Neuronal stem cell (in vitro differentiated cells): ENCODE results near the gene HEPHL1.

Experiments
- DNase-seq: peaks from one replicate; pipeline ENCODE4 v3.0.0-alpha.2; 2013; ENCODE audit warnings: low spot score
- H2AFZ ChIP-seq: one replicate; pipeline ENCODE4 v1.6.1; 2013; ENCODE audit warnings: mild to moderate bottlenecking, low read length, inconsistent platforms
- H2AK5ac ChIP-seq: 2 replicates; pipeline ENCODE4 v1.6.1; 2013; ENCODE audit warnings: low read depth, mild to moderate bottlenecking, inconsistent platforms, low read length, moderate library complexity, mixed read lengths
- H2BK120ac ChIP-seq: 2 replicates; pipeline ENCODE4 v1.6.1; 2013; ENCODE audit warnings: low read depth, mild to moderate bottlenecking, inconsistent platforms, low read length, moderate library complexity, mixed read lengths
- H2BK12ac ChIP-seq: one replicate; pipeline ENCODE4 v1.6.1; 2013; ENCODE audit warnings: low read length, inconsistent platforms
- H2BK15ac ChIP-seq: 2 replicates; pipeline ENCODE4 v1.6.1; 2013; ENCODE audit warnings: mild to moderate bottlenecking, low read length, inconsistent platforms, mixed read lengths
- H2BK5ac ChIP-seq: one replicate; pipeline ENCODE4 v1.6.1; 2013; ENCODE audit warnings: inconsistent platforms, mild to moderate bottlenecking, low read length, moderate library complexity
- H3K14ac ChIP-seq: one replicate; pipeline ENCODE4 v1.6.1; 2013; ENCODE audit warnings: low read length, inconsistent platforms
- H3K18ac ChIP-seq: 2 replicates; pipeline ENCODE4 v1.6.1; 2013; ENCODE audit warnings: low read length, inconsistent platforms
- H3K23ac ChIP-seq: 2 replicates; pipeline ENCODE4 v1.6.1; 2013; ENCODE audit warnings: low read depth, mild to moderate bottlenecking, mixed read lengths, low read length, inconsistent platforms; ENCODE audit not compliant: poor library complexity
- H3K27ac ChIP-seq: replicated peaks from 3 replicates; pipeline ENCODE4 v1.5.1; 2013; ENCODE audit warnings: low read length, inconsistent platforms
- H3K27me3 ChIP-seq, 3 experiments: 2 replicates each; pipeline ENCODE4 v1.6.1; 2013; ENCODE audit warnings: low read length in 3 of 3, mild to moderate bottlenecking in 2 of 3, inconsistent platforms in 1 of 3, low read depth in 1 of 3, mixed read lengths in 1 of 3, moderate library complexity in 1 of 3; ENCODE audit not compliant: control insufficient read depth in 3 of 3, insufficient read depth in 3 of 3
- H3K36me3 ChIP-seq, 2 donors: replicated peaks in 1 of 2; 2 replicates each; pipeline ENCODE4 v1.6.1; 2013; ENCODE audit warnings: low read length in 2 of 2; ENCODE audit not compliant: control insufficient read depth in 2 of 2, insufficient read depth in 2 of 2
- H3K4ac ChIP-seq: 2 replicates; pipeline ENCODE4 v1.6.1; 2013; ENCODE audit warnings: inconsistent platforms, mild to moderate bottlenecking, low read length, moderate library complexity
- H3K4me1 ChIP-seq, 2 donors: 1 replicate in 1 of 2; 2 replicates in 1 of 2; pipeline ENCODE4 v1.6.1; 2013; ENCODE audit warnings: low read length in 2 of 2, low read depth in 1 of 2; ENCODE audit not compliant: control insufficient read depth in 2 of 2, insufficient read depth in 1 of 2
- H3K4me2 ChIP-seq: one replicate; pipeline ENCODE4 v1.6.1; 2013; ENCODE audit warnings: mild to moderate bottlenecking, low read length, inconsistent platforms; ENCODE audit not compliant: insufficient read depth, poor library complexity, severe bottlenecking
- H3K4me3 ChIP-seq, 2 donors: 2 replicates each; pipeline ENCODE4 v1.5.1; 2013; ENCODE audit warnings: low read length in 2 of 2, mild to moderate bottlenecking in 2 of 2, inconsistent platforms in 1 of 2, moderate library complexity in 1 of 2
- H3K79me1 ChIP-seq: one replicate; pipeline ENCODE4 v1.6.1; 2013; ENCODE audit warnings: low read depth, mild to moderate bottlenecking, inconsistent platforms, low read length, moderate library complexity
- H3K9ac ChIP-seq: one replicate; pipeline ENCODE4 v1.6.1; 2013; ENCODE audit warnings: mild to moderate bottlenecking, low read depth, low read length, inconsistent platforms; ENCODE audit not compliant: poor library complexity
- H3K9me3 ChIP-seq, 2 donors: replicated peaks in 1 of 2; 2 replicates each; pipeline versions ENCODE3 to v1.6.1; 2013; ENCODE audit warnings: low read length in 2 of 2, mild to moderate bottlenecking in 2 of 2, inconsistent platforms in 1 of 2, low read depth in 1 of 2, mixed read lengths in 1 of 2, moderate library complexity in 1 of 2; ENCODE audit not compliant: control insufficient read depth in 2 of 2, insufficient read depth in 1 of 2
- H4K8ac ChIP-seq: one replicate; pipeline ENCODE4 v1.6.1; 2013; ENCODE audit warnings: low read depth, mild to moderate bottlenecking, inconsistent platforms, low read length, moderate library complexity
- H4K91ac ChIP-seq: one replicate; pipeline ENCODE4 v1.6.1; 2013; ENCODE audit warnings: low read length, low read depth, mild to moderate bottlenecking, inconsistent platforms; ENCODE audit not compliant: poor library complexity
- WGBS, 2 donors: extraction: QIAGEN DNeasy Blood & Tissue Kit; methylation state at CpG; one replicate each; pipeline ENCODE4 v1.1.7; 2013; ENCODE audit warnings: missing lambda C conversion rate in 2 of 2, mixed read lengths in 1 of 2; ENCODE audit not compliant: insufficient read length in 2 of 2, insufficient replicate concordance in 1 of 2; ENCODE audit errors: extremely low coverage in 2 of 2; 5-methylcytosine and 5-hydroxymethylcytosine counted together

HEPHL1 gene

GRCh38 chr11:94058630-94059029 lies 37.5 kb downstream of the HEPHL1 start:
- H3K4me3 ChIP-seq: no peak overlapping the region
- H3K9me3 ChIP-seq: no peaks in the 10 kb centered on the region
- H3K4me2 ChIP-seq: no peak overlapping the region
- no peaks in the 10 kb centered on the region for H3K36me3 ChIP-seq
- H3K4me1 ChIP-seq: no peaks in the 10 kb centered on the region
- H2AK5ac ChIP-seq: no peak overlapping the region
- no peak overlapping the region for H2AFZ ChIP-seq
- H2BK5ac ChIP-seq: no peak overlapping the region
- no peak overlapping the region for H3K18ac ChIP-seq
- H3K27me3 ChIP-seq: no peaks in the 10 kb centered on the region
- H3K4ac ChIP-seq: no peak overlapping the region
- H2BK12ac ChIP-seq: no peak overlapping the region
- H3K27ac ChIP-seq: no peak overlapping the region
- no peak overlapping the region for H3K23ac ChIP-seq
- no peak overlapping the region for H4K91ac ChIP-seq
- H2BK15ac ChIP-seq: no peak overlapping the region
- WGBS, 2 donors: no CpG with 5 or more reads among the region's 1 CpG
- no peak for DNase-seq
- no peak overlapping the region for H2BK120ac ChIP-seq
- no peaks in the 10 kb centered on the region for H3K79me1 ChIP-seq
- no peak overlapping the region for H3K14ac ChIP-seq
- H3K9ac ChIP-seq: no peak overlapping the region
- H4K8ac ChIP-seq: no peak overlapping the region

DNA sequence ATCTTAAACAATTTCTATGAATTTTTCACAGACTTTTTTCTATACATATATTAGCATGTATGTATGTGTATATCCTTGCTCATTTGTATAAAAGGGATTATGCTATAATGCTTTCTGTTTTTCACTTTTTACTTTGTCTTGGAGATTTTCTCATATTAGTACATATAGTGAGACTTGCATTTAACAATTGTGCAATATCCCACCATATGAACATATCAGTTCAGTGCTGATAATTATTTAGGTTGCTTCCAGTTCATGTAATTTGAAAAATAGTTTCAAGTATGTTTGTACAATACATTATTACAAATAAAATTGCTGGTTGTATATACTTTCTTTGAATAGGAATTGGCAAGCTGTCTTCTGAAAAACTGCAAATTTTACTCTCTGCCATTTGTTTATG lies 37.9 kb downstream of the HEPHL1 start:
- Histone ChIP-seq H3K18ac (no peak overlapping the region), H2BK120ac (no peak overlapping the region), H3K36me3 (no peaks in the 10 kb centered on the region), H2AK5ac (no peak overlapping the region), H4K91ac (no peak overlapping the region), H3K27ac (no peak overlapping the region), H3K4me3 (no peak overlapping the region), H3K79me1 (no peaks in the 10 kb centered on the region), H2BK15ac (no peak overlapping the region), H2BK12ac (no peak overlapping the region), H3K14ac (no peak overlapping the region), H4K8ac (no peak overlapping the region), H3K4ac (no peak overlapping the region), H3K23ac (no peak overlapping the region), H2AFZ (no peak overlapping the region), H3K4me2 (no peak overlapping the region), H3K27me3 (no peaks in the 10 kb centered on the region), H3K9ac (no peak overlapping the region), H3K4me1 (no peaks in the 10 kb centered on the region), H3K9me3 (no peaks in the 10 kb centered on the region), H2BK5ac (no peak overlapping the region)
- no peak for DNase-seq

GRCh38 chr11:94060401-94060800 lies 39.2 kb downstream of the HEPHL1 start:
- H2AFZ ChIP-seq: no peak overlapping the region
- H2BK5ac ChIP-seq: no peak overlapping the region
- H2BK15ac ChIP-seq: no peak overlapping the region
- H3K4ac ChIP-seq: no peak overlapping the region
- no peak overlapping the region for H3K4me2 ChIP-seq
- H3K27me3 ChIP-seq: no peaks in the 10 kb centered on the region
- no peaks in the 10 kb centered on the region for H3K9me3 ChIP-seq
- H3K79me1 ChIP-seq: no peaks in the 10 kb centered on the region
- no peak for DNase-seq
- H4K91ac ChIP-seq: no peak overlapping the region
- H3K4me1 ChIP-seq: no peaks in the 10 kb centered on the region
- no peak overlapping the region for H3K14ac ChIP-seq
- H3K18ac ChIP-seq: no peak overlapping the region
- no peak overlapping the region for H3K4me3 ChIP-seq
- no peak overlapping the region for H2BK120ac ChIP-seq
- no peak overlapping the region for H3K23ac ChIP-seq
- no peak overlapping the region for H3K9ac ChIP-seq
- no peak overlapping the region for H2AK5ac ChIP-seq
- no peak overlapping the region for H4K8ac ChIP-seq
- H3K36me3 ChIP-seq: no peaks in the 10 kb centered on the region
- no peak overlapping the region for H3K27ac ChIP-seq
- H2BK12ac ChIP-seq: no peak overlapping the region

DNA sequence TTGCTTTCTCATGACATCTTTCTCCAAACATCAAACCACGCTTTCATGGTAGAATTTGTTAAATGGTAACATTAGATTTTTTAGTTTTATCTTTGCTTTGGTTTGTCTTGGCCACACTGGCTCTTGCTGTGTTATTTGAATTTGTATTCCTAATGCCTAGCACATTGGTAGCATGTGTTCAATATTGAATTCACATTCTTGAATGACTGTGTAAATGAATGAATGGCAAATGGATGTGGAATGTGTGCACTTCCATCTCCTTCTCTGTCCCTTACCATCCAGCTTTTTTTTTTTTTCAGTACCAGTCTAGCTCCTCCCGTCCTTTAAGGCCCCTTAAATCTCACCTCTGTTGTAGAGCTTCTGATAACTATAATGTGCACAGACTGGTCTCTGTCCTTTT lies 41.2 kb downstream of the HEPHL1 start:
- H3K18ac ChIP-seq: no peak overlapping the region
- no peak overlapping the region for H3K4ac ChIP-seq
- H3K4me2 ChIP-seq: no peak overlapping the region
- no peak overlapping the region for H3K9ac ChIP-seq
- no peak overlapping the region for H3K14ac ChIP-seq
- H3K9me3 ChIP-seq: no peaks in the 10 kb centered on the region
- no peak for DNase-seq
- H2AFZ ChIP-seq: no peak overlapping the region
- H2BK5ac ChIP-seq: no peak overlapping the region
- no peak overlapping the region for H2BK12ac ChIP-seq
- WGBS, 2 donors: no CpG with 5 or more reads among the region's 2 CpGs
- H2AK5ac ChIP-seq: no peak overlapping the region
- H3K27me3 ChIP-seq: no peaks in the 10 kb centered on the region
- H3K36me3 ChIP-seq: no peaks in the 10 kb centered on the region
- no peak overlapping the region for H2BK120ac ChIP-seq
- H3K27ac ChIP-seq: no peak overlapping the region
- no peak overlapping the region for H4K8ac ChIP-seq
- no peaks in the 10 kb centered on the region for H3K79me1 ChIP-seq
- H3K4me1 ChIP-seq: no peaks in the 10 kb centered on the region
- H4K91ac ChIP-seq: no peak overlapping the region
- H3K23ac ChIP-seq: no peak overlapping the region
- H2BK15ac ChIP-seq: no peak overlapping the region
- no peak overlapping the region for H3K4me3 ChIP-seq
